ENCODE data around the gene PCCA.

- TF ChIP-seq CTCF (IDR thresholded peaks at IDR 0.05) (no peak), EP300 (IDR thresholded peaks at IDR 0.05) (no peak), POLR2AphosphoS5 (IDR thresholded peaks at IDR 0.05) (no peak), POLR2A (IDR thresholded peaks at IDR 0.05; ENCODE audit: low read depth) (no peak)
Measured at GRCh38 chr13:100561599-100562204, 472.8 kb downstream of the PCCA start.

Data from esophagus muscularis mucosa (tissue), 4 donors.